ENCODE data around the gene CBARP. TPM values are rescaled to one million over a fixed set of nuclear protein-coding genes. Genes with fewer than 3 reads are reported as not detected.
"Not testable (repeated sequence)": the region's sequence is repeated elsewhere in the genome, so short reads cannot be mapped to it uniquely, and the experiment has no call there.

The CBARP gene
- total RNA-seq, 1 experiment from 2014 or later: 1.8 TPM

DNA sequence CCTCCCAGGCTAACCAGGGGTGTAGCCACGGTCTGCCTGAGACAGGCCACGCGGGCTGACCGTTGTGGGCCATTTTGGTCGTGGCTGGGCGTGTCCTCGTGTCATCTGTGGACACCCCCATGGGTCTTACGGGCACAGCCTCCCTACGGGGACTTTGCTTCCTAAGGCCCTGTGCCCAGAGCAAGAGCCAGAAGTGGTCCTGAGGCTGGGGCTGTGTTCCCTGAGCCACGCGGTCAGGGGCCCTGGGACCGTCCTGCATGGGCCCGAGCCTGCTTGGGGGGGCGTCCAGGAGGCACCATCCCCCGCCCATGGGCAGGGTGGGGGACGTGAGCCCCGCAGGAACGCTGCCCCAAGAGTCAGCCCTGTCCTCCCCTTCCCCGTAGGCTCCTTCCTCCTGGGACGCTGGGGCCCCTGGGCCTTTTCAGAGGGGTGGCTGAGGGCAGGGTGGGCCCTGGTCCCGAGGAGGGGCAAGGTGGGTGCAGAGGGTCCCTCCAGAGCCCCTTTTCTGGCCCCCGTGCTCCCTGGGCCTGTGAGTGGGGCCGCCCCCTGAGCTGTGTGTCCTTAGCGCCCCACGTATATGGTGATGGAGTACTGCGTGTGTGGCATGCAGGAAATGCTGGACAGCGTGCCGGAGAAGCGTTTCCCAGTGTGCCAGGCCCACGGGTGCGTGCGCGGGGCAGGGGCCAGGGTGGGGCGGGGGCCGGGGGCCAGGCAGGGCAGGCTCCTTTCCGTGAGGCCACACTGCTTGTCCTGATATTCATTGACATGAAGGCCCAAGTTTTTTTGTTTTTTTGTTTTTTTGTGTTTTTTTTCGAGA is 18.8 kb downstream of the CBARP start:
- DNase-seq (ENCODE audit: extremely low read depth, low read depth): no peak

- DNase-seq (ENCODE audit: extremely low read depth, low read depth): no peak
Observed at GRCh38 chr19:1217366-1217765, 20.4 kb downstream of the CBARP start.

- no peak for DNase-seq (ENCODE audit: extremely low read depth, low read depth)
Observed at GRCh38 chr19:1216756-1217155, 21.0 kb downstream of the CBARP start.

GRCh38 chr19:1214862-1215731 is 22.7 kb downstream of the CBARP start:
- DNase-seq (ENCODE audit: extremely low read depth, low read depth): no peak

- no peak for DNase-seq (ENCODE audit: extremely low read depth, low read depth)
Observed at GRCh38 chr19:1214299-1214861, 23.4 kb downstream of the CBARP start.

GRCh38 chr19:1213391-1214286 is 24.2 kb downstream of the CBARP start:
- DNase-seq (ENCODE audit: extremely low read depth, low read depth): no peak

DNA sequence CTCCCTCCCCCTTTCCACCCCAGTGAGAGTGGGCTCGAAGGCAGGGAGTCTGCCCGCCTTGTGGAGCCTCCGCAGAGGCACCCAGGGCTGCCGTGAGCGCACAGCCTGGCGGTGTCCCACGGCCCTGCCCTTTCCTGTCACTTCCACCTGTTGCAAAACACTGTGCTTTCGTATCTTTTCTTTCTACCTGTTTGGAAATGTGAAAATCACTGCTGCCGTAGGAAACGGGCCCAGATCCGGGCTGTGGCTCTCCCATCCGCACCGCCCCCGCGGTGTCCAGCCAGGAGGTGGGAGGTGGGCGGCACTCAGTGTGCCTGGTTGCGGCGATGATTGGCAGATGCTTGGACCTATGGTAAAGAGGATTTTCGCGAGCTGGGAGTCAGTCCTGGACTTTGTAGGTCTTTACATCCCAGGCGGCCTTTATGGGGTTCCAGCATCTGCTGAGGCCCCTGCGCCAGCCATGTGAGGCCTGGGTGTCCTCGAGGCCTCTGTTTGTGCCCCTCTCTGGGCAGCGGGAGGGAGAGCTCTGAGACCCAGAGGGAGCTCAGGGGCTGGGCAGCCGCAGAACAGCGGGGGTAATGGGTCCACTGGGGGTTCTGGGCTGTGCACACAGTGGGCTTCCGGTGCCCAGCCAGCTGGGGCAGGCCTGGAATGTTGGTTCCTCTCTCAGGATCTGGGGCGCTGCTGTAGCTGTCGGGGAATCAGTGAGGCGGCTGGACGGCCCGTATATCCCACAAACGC is 26.1 kb downstream of the CBARP start:
- no peak for DNase-seq (ENCODE audit: extremely low read depth, low read depth)

- no peak for DNase-seq (ENCODE audit: extremely low read depth, low read depth)
Observed at GRCh38 chr19:1210227-1210538, 27.6 kb downstream of the CBARP start.

GRCh38 chr19:1208830-1209229 is 29.0 kb downstream of the CBARP start:
- DNase-seq (ENCODE audit: extremely low read depth, low read depth): not testable (repeated sequence)

GRCh38 chr19:1206864-1207450 is 30.8 kb downstream of the CBARP start:
- no peak for DNase-seq (ENCODE audit: extremely low read depth, low read depth)

GRCh38 chr19:1206150-1206863 is 31.5 kb downstream of the CBARP start:
- no peak for DNase-seq (ENCODE audit: extremely low read depth, low read depth)

DNA sequence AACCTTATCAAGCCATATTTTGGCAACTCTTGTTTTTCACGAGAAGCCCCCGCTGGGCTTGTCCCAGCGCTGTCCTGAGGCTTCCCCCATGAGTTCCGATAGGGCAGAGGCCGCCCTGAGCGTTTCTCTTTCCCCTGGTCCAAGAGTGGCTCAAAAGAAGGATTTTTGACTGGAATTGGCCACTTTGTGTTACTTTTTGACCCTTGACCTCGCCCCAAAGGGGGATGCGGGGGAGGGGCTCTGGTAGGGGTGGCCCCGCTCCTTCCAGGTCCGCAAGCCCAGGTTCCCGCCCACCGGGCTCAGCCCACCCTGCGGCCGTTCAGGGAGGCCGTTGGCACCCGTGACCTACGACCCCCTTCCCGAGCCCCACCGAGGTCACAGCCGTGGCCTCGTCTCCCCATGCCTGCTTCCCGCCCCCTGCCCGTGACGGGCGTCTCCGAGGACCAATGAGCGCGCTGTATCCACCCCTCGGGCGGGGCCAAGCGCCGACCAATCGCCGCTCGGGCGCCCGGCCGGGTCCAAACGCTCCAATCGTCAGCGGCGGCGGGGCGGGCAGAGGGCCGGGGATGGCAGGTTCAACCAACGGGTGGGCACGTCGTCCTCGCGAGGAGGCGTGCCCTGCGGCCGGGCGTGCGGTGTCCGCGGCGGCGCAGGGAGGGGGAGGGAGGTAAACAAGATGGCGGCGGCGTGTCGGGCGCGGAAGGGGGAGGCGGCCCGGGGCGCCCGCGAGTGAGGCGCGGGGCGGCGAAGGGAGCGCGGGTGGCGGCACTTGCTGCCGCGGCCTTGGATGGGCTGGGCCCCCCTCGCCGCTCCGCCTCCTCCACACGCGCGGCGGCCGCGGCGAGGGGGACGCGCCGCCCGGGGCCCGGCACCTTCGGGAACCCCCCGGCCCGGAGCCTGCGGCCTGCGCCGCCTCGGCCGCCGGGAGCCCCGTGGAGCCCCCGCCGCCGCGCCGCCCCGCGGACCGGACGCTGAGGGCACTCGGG is 32.4 kb downstream of the CBARP start, which contains the start of gene STK11:
TSS of gene STK11 (plus strand) at position 665 of the 986 bp plus-strand sequence. CDS start 1,136 bp downstream, outside the sequence.
- peak; percentile 94 for DNase-seq (ENCODE audit: extremely low read depth, low read depth)

DNA sequence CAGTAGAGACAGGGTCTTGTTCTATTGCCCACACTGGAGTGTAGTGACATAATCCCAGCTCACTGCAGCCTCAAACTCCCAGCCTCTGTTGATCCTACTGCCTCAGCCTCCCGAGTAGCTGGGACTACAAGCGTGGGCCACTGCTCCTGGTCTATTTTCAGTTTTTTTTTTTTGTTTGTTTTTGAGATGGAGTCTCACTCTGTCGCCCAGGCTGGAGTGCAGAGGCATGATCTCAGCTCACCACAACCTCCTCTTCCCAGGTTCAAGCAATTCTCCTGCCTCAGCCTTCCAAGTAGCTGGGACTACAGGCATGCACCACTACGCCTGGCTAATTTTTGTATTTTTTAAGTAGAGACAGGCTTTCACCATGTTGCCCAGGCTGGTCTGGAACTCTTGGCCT is 37.2 kb downstream of the CBARP start:
- DNase-seq (ENCODE audit: extremely low read depth, low read depth): not testable (repeated sequence)

DNA sequence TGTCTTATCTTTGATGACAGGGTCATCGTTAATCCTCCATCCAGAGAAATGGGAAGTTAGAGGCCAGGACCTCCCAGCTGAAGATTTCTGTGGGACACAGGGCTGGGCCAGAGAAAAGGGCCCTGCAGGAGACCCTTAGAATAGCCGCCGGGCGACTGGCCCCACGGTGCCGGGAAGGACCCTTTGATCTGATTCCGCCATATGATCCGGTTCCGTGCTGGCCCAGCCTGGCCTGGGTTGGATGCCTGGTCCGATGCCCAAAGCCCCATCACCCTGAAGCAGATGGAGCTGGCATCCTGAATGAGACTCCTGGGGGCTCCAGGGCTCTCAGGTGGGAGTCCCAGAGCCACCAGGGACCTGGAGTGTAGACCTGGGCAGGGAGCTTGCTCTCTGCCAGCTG is 38.3 kb downstream of the CBARP start:
- DNase-seq (ENCODE audit: extremely low read depth, low read depth): no peak

DNA sequence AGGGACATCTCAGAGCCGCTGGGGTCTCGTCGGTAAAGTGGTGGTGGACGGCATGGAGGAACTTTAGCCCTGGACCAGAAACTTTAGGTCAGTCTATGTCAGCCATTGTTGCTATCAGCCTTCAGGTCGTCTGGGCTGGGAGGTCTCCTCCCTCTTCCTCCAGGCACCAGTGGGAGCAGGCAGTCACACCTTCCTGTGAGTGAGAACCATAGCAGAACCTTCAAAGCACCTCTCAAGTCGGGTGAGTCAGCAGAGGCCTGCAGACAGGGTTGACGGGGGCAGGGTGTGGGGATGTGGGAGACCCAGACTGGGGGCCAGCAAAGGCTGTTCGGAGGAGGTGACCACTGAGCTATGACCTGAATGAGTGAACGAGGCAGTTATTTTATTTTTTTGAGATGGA is 48.4 kb downstream of the CBARP start:
- DNase-seq (ENCODE audit: extremely low read depth, low read depth): no peak

DNA sequence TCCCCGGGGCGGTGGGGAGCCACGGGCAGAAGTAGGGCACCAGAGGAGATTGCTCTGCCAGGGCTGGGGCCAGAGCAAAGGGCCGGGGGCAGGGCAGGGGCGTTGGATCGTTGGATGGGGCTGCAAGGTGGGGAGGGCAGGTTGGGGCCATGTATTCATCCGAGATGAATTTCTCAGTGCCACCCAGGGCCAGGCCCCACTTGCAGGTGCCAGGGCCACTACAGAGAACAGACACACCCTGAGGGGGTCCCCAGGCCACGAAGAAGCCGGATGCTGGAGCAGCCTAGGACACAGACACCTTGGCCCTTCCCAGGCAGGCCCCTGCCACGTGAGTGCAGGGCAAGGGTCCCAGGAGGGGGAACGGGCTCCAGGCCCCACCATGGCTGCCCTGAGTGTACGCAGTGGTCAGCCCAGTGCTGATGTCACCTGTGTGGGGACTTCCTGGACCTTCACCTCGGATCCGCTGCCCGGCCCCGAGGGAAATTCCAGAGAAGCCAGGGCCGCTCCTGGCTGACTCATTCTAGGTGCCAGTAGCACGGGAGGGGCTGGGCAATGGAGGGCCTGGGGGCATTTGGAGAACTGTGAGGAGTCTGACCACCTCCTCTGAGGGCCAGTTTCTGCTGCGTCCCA is 54.1 kb downstream of the CBARP start:
- no peak for DNase-seq (ENCODE audit: extremely low read depth, low read depth)

- no peak for DNase-seq (ENCODE audit: extremely low read depth, low read depth)
Observed at GRCh38 chr19:1182727-1183126, 55.1 kb downstream of the CBARP start.
